BLaER1 (cell line): ENCODE measurements around the gene TNFRSF25.

Source experiments
- H3K27ac ChIP-seq: shearing (Covaris generic); formaldehyde crosslinking; 2 replicates; pipeline ENCODE4 v1.8.1; 2022
- H3K27me3 ChIP-seq: shearing (Covaris generic); formaldehyde crosslinking; 2 replicates; pipeline ENCODE4 v1.8.1; 2022
- H3K36me3 ChIP-seq: shearing (Covaris generic); formaldehyde crosslinking; 2 replicates; pipeline ENCODE4 v1.8.1; 2022
- H3K4me1 ChIP-seq: shearing (Covaris generic); formaldehyde crosslinking; 2 replicates; pipeline ENCODE4 v1.8.1; 2022
- H3K4me2 ChIP-seq: shearing (Covaris generic); formaldehyde crosslinking; 2 replicates; pipeline ENCODE4 v1.8.1; 2022
- H3K4me3 ChIP-seq: shearing (Covaris generic); formaldehyde crosslinking; 2 replicates; pipeline ENCODE4 v1.8.1; 2022
- H3K9ac ChIP-seq: shearing (Covaris generic); formaldehyde crosslinking; 2 replicates; pipeline ENCODE4 v1.8.1; 2022
- H3K9me3 ChIP-seq: shearing (Covaris generic); formaldehyde crosslinking; 2 replicates; pipeline ENCODE4 v1.8.1; 2022
- H4K20me1 ChIP-seq: shearing (Covaris generic); formaldehyde crosslinking; 2 replicates; pipeline ENCODE4 v1.8.1; 2022
- Cebpa-rat ChIP-seq: shearing (Covaris generic); IDR thresholded peaks from 2 replicates; pipeline ENCODE4 v1.8.1; 2022

Gene TNFRSF25

GRCh38 chr1:6471086-6471969 lies 5.4 kb upstream of the TNFRSF25 start:
- Histone ChIP-seq H4K20me1 (no peaks in the 10 kb centered on the region), H3K4me3 (no peak overlapping the region), H3K9me3 (no peaks in the 10 kb centered on the region), H3K4me1 (peaks cover under 1% of the 10 kb centered on the region), H3K4me2 (no peak overlapping the region), H3K27me3 (peaks cover 17% of the 10 kb centered on the region), H3K27ac (no peak overlapping the region), H3K36me3 (no peaks in the 10 kb centered on the region), H3K9ac (no peak overlapping the region)
- TF ChIP-seq Cebpa-rat: no peak

DNA sequence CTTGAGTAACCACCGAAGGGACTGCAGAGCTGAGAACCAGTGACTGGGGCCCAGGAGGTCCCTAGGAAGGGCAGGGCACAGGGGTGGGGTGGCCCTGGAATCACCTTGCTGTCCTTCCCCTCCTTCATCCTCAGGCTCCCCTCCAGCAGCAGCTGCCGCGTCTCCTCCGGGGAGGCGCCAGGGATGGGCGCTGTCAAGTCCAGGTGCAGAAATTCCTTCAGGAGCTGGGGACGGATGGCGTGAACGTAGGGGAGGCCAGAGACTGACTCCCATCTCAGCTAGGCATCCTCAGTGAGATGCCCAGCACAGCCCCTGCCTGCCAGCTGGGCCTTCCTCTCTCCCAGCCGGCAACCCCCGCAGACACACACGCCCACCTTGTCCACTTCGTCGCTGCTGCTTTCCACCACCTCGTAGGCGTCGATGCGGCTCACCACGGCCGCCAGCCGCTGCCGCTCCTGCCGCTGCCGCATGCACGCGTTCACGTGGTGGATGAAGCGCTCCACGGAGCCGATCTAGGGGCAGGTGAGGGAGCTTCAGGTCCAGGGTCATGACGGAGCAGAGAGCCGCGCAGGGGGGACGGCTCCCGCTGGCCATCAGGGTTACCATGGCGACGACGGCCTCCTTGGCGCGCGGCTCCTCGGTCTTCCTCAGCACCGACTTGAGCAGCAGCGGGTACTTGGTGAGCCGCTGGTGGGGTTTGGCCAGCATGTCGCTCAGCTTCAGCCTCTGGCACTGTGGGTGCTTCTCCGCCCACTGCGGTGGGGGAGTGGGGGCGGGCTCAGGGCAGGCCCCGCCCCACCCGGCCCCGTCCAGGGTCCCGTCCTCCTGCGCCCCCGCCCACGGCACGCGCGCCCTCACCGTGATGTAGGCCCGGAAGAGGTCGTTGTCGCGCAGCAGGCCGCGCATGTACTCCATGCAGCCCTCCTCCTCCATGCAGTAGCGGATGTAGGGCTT lies 4.4 kb upstream of the TNFRSF25 start:
- H3K4me2 ChIP-seq: no peak overlapping the region
- no peak overlapping the region for H3K4me3 ChIP-seq
- H4K20me1 ChIP-seq: no peaks in the 10 kb centered on the region
- no peak overlapping the region for H3K27ac ChIP-seq
- no peak overlapping the region for H3K9ac ChIP-seq
- H3K4me1 ChIP-seq: peaks cover 10% of the 10 kb centered on the region
- no peak for TF ChIP-seq Cebpa-rat
- peaks cover 26% of the 10 kb centered on the region for H3K27me3 ChIP-seq
- H3K9me3 ChIP-seq: no peaks in the 10 kb centered on the region
- H3K36me3 ChIP-seq: no peaks in the 10 kb centered on the region

DNA sequence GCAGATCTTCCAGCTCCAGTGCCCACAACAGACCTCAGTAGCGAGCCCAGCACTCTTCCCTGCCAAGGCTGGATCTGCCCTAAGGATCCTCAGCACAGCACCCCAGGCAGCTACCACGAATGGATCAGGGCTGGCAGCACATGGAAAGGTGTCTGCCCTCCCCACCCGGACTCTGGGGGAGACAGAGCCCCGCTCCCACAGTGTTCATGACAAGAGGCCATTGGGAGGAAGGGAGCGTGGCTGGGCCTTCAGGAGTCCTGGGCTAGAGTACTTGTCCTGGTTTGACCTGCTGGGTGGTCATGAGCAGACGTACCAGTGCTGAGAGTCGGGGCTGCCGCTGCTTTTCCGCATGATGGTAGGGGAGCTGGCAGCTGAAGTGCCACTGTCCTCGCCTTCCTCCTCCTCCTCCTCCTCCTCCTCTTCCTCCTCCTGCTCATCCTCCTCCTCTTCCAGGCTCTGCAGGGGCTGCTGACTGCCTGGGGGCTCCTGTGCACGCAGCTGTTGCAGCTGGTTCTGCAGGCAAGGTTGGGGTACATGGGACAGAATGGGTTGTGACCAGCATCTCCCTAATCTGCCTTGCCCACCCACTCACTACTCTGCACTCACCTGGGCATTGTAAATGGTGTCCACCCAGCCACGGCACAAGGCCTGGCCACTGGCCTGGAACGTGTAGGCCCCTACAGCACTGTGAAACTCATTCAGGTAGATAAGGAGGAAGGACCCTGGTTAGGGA lies 2.9 kb upstream of the TNFRSF25 start:
- Histone ChIP-seq H3K4me1 (peaks cover 18% of the 10 kb centered on the region), H4K20me1 (no peaks in the 10 kb centered on the region; the same call in 1 of the 2 replicates)
- TF ChIP-seq Cebpa-rat: no peak

GRCh38 chr1:6467744-6468688 lies 2.0 kb upstream of the TNFRSF25 start:
- Histone ChIP-seq H3K4me2 (no peak overlapping the region), H3K27ac (no peak overlapping the region), H3K9ac (no peak overlapping the region), H3K9me3 (no peaks in the 10 kb centered on the region), H3K4me1 (peaks cover 18% of the 10 kb centered on the region), H4K20me1 (no peaks in the 10 kb centered on the region; the same call in 1 of the 2 replicates), H3K27me3 (peaks cover 42% of the 10 kb centered on the region), H3K4me3 (no peak overlapping the region), H3K36me3 (0 out of 2 replicates have a peak, but pooled peaks cover under 1% of the 10 kb centered on the region)
- no peak for TF ChIP-seq Cebpa-rat

More for the DNA sequence above, 2.9 kb upstream of the TNFRSF25 start:
- Histone ChIP-seq H3K9ac (no peak overlapping the region), H3K36me3 (no peaks in the 10 kb centered on the region), H3K27ac (no peak overlapping the region), H3K9me3 (no peaks in the 10 kb centered on the region), H3K27me3 (peaks cover 41% of the 10 kb centered on the region), H3K4me3 (no peak overlapping the region), H3K4me2 (no peak overlapping the region)

DNA sequence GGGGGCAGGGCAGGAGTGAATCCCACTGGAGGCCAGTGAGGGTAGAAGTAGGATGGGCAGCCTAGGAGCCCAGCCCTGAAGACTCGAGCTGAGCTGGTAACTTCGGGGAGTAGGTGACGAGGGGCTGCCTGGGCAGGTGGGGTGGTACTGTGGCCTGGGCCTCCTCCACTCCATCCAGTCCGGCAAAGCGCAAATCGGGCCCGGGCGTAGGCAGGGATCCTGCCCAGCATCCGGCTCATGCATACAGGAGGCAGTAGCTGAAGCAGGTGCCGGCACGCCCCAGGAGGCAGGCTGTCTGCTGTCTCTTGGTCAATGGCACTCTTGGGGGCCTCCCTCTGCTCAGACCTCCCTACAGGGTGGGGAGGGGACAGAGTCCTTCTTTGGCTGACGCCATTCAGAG lies 1.3 kb upstream of the TNFRSF25 start:
- Histone ChIP-seq H3K4me3 (no peak overlapping the region), H3K9ac (no peak overlapping the region), H4K20me1 (no peaks in the 10 kb centered on the region; the same call in 1 of the 2 replicates), H3K4me2 (no peak overlapping the region), H3K9me3 (no peaks in the 10 kb centered on the region), H3K27me3 (peaks cover 47% of the 10 kb centered on the region), H3K4me1 (peaks cover 18% of the 10 kb centered on the region), H3K36me3 (peaks cover 9% of the 10 kb centered on the region; the same call in 1 of the 2 replicates), H3K27ac (no peak overlapping the region)
- no peak for TF ChIP-seq Cebpa-rat

DNA sequence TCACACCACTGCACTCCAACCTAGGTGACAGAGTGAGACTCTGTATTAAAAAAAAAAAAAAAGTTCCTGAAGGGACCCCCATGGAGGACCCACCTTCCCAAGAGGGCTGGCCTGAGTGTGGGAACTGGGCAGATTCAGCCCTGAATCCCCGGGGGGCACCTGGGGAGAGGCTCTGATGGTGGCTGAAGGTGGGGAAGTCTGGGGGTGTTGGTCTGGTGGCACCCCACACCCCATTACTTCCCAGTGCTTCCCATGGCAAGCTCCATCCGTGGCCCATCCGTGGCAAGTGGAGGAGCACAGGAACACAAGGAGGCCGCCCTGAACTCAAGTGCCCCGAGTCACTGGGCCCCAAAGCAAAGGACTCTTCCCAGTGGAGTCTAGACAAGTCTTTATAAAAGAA lies 778 bp upstream of the TNFRSF25 start:
- no peak for TF ChIP-seq Cebpa-rat
- Histone ChIP-seq H3K4me2 (no peak overlapping the region), H4K20me1 (no peaks in the 10 kb centered on the region; the same call in 1 of the 2 replicates), H3K27me3 (peaks cover 52% of the 10 kb centered on the region), H3K36me3 (peaks cover 13% of the 10 kb centered on the region; the same call in 1 of the 2 replicates), H3K4me1 (peaks cover 18% of the 10 kb centered on the region), H3K4me3 (no peak overlapping the region), H3K27ac (no peak overlapping the region), H3K9me3 (no peaks in the 10 kb centered on the region), H3K9ac (no peak overlapping the region)

- H4K20me1 ChIP-seq: no peaks in the 10 kb centered on the region; the same call in 1 of the 2 replicates
- H3K36me3 ChIP-seq: peaks cover 17% of the 10 kb centered on the region; the same call in 1 of the 2 replicates
- H3K4me1 ChIP-seq: peaks cover 26% of the 10 kb centered on the region
- peaks cover 54% of the 10 kb centered on the region for H3K27me3 ChIP-seq
- H3K9me3 ChIP-seq: no peaks in the 10 kb centered on the region
- H3K4me3 ChIP-seq: peak overlapping the region; percentile 67
- H3K4me2 ChIP-seq: peak overlapping the region; percentile 89
- H3K9ac ChIP-seq: peak overlapping the region; percentile 73
- H3K27ac ChIP-seq: 0 out of 2 replicates have a peak overlapping the region, but pooled peaks have one; percentile 31
- TF ChIP-seq Cebpa-rat: no peak
These were observed 440 bp downstream of the TNFRSF25 start for GRCh38 chr1:6465461-6466005.

- H3K36me3 ChIP-seq: peaks cover 17% of the 10 kb centered on the region; the same call in 1 of the 2 replicates
- no peaks in the 10 kb centered on the region for H3K9me3 ChIP-seq
- no peaks in the 10 kb centered on the region; the same call in 1 of the 2 replicates for H4K20me1 ChIP-seq
- H3K27ac ChIP-seq: no peak overlapping the region
- H3K9ac ChIP-seq: no peak overlapping the region
- TF ChIP-seq Cebpa-rat: no peak
- H3K4me2 ChIP-seq: peak overlapping the region; percentile 89
- peaks cover 54% of the 10 kb centered on the region for H3K27me3 ChIP-seq
- no peak overlapping the region for H3K4me3 ChIP-seq
- H3K4me1 ChIP-seq: peaks cover 32% of the 10 kb centered on the region
These were observed 1.1 kb downstream of the TNFRSF25 start for GRCh38 chr1:6464915-6465314.
